ENCODE measurements around the gene UVRAG. TPM values are rescaled to one million over a fixed set of nuclear protein-coding genes. Genes with fewer than 3 reads are reported as not detected.
A peak's percentile ranks its signal among the peaks of the same experiment; 100 is the strongest.

UVRAG gene
- total RNA-seq, 1 donor from 2014 or later = 27.6 TPM

- H3K27me3 Mint-ChIP-seq (ENCODE audit: low read depth) = no peaks in the 10 kb centered on the region
- H3K9me3 Mint-ChIP-seq = peaks cover 3% of the 10 kb centered on the region
- no peak for TF ChIP-seq CTCF (IDR thresholded peaks at IDR 0.05; ENCODE audit: unreplicated experiment)
- peaks cover 27% of the 10 kb centered on the region for H3K36me3 Mint-ChIP-seq
- H3K4me1 Mint-ChIP-seq = peaks cover 25% of the 10 kb centered on the region
- H3K27ac Mint-ChIP-seq = peak overlapping the region; percentile 62
- no peak overlapping the region for H3K4me3 Mint-ChIP-seq
- no peak for DNase-seq (ENCODE audit: low spot score in 2 of 2, unreplicated experiment in 2 of 2)
Observed at GRCh38 chr11:75858042-75858441, 43.0 kb downstream of the UVRAG start.

- H3K36me3 Mint-ChIP-seq = peaks cover 27% of the 10 kb centered on the region
- no peak overlapping the region for H3K4me3 Mint-ChIP-seq
- TF ChIP-seq CTCF (IDR thresholded peaks at IDR 0.05; ENCODE audit: unreplicated experiment) = no peak
- no peak for DNase-seq (ENCODE audit: low spot score in 2 of 2, unreplicated experiment in 2 of 2)
- H3K9me3 Mint-ChIP-seq = peaks cover 3% of the 10 kb centered on the region
- H3K27ac Mint-ChIP-seq = peak overlapping the region; percentile 87
- H3K4me1 Mint-ChIP-seq = peaks cover 25% of the 10 kb centered on the region
- no peaks in the 10 kb centered on the region for H3K27me3 Mint-ChIP-seq (ENCODE audit: low read depth)
Observed at GRCh38 chr11:75858613-75859012, 43.6 kb downstream of the UVRAG start.

GRCh38 chr11:75859614-75860013 is 44.6 kb downstream of the UVRAG start:
- Mint-ChIP-seq H3K9me3 (peaks cover 3% of the 10 kb centered on the region), H3K27me3 (ENCODE audit: low read depth) (no peaks in the 10 kb centered on the region), H3K36me3 (peaks cover 24% of the 10 kb centered on the region), H3K27ac (no peak overlapping the region), H3K4me1 (peaks cover 25% of the 10 kb centered on the region), H3K4me3 (no peak overlapping the region)
- DNase-seq (ENCODE audit: low spot score in 2 of 2, unreplicated experiment in 2 of 2) = no peak
- TF ChIP-seq CTCF (IDR thresholded peaks at IDR 0.05; ENCODE audit: unreplicated experiment) = no peak

DNA sequence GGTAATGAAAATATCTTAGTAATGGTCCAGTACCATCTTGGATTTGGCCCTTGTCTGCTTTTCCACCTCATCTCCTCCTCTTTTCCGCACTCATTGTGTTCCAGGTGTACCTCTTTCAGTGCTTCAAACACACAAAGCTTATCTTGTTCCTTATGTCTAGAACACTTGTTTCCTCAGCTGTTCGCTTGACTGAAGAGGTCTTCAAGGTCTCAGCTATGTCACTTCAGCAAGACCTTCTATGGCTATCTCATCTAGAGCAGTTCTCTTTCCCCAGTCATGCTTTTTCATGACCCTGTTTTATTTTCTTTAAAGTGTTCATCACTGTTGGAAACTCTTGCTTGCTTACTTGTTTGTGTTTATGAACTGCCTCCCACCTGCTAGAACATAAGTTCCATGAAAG is 47.4 kb downstream of the UVRAG start:
- H3K27ac Mint-ChIP-seq = no peak overlapping the region
- H3K9me3 Mint-ChIP-seq = no peaks in the 10 kb centered on the region
- TF ChIP-seq CTCF (IDR thresholded peaks at IDR 0.05; ENCODE audit: unreplicated experiment) = no peak
- no peak overlapping the region for H3K4me3 Mint-ChIP-seq
- peaks cover 11% of the 10 kb centered on the region for H3K36me3 Mint-ChIP-seq
- no peak for DNase-seq (ENCODE audit: low spot score in 2 of 2, unreplicated experiment in 2 of 2)
- no peaks in the 10 kb centered on the region for H3K27me3 Mint-ChIP-seq (ENCODE audit: low read depth)
- peaks cover 15% of the 10 kb centered on the region for H3K4me1 Mint-ChIP-seq

DNA sequence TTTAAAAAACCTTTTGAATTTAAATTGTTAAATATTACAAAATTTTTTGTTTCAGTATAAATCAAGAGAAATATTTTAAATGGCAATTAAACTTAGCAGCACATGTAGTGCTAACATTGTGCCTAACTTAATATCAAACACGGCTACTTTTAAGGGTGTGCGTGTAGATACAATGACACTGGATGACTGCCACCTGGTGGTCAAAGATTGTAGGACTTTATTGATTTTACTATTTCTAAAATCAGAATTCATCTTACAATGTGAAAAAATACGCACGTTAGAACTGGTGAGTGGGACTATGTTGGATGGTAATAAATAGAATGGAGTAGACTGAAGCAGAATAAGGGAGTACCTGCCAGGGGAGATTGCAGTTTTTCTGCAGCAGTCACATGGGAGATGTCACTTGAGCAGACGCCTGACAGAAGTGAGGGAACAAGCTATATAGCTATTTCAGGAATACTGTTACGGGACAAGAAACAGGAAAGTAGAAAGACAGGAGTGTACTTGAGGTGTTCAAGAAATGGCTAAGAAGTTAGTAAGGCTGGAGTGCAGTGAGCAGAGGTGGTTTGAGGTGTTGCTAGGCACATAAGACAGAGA is 52.9 kb downstream of the UVRAG start:
- Mint-ChIP-seq H3K4me1 (peaks cover 29% of the 10 kb centered on the region), H3K4me3 (no peak overlapping the region), H3K27me3 (ENCODE audit: low read depth) (no peaks in the 10 kb centered on the region), H3K36me3 (peaks cover 3% of the 10 kb centered on the region), H3K27ac (peak overlapping the region; percentile 4), H3K9me3 (no peaks in the 10 kb centered on the region)
- peak; percentile 98 for TF ChIP-seq CTCF (IDR thresholded peaks at IDR 0.05; ENCODE audit: unreplicated experiment)
- no peak for DNase-seq (ENCODE audit: low spot score in 2 of 2, unreplicated experiment in 2 of 2)

GRCh38 chr11:75868990-75869389 is 54.0 kb downstream of the UVRAG start:
- no peaks in the 10 kb centered on the region for H3K9me3 Mint-ChIP-seq
- H3K36me3 Mint-ChIP-seq = peaks cover 3% of the 10 kb centered on the region
- no peaks in the 10 kb centered on the region for H3K27me3 Mint-ChIP-seq (ENCODE audit: low read depth)
- no peak for TF ChIP-seq CTCF (IDR thresholded peaks at IDR 0.05; ENCODE audit: unreplicated experiment)
- no peak for DNase-seq (ENCODE audit: low spot score in 2 of 2, unreplicated experiment in 2 of 2)
- H3K4me1 Mint-ChIP-seq = peaks cover 33% of the 10 kb centered on the region
- peak overlapping the region; percentile 44 for H3K27ac Mint-ChIP-seq
- no peak overlapping the region for H3K4me3 Mint-ChIP-seq

All from mesothelial cell of epicardium (in vitro differentiated cells).